PC-9 (cell line): ENCODE data around the gene LY6G5B. TPM values are rescaled to one million over a fixed set of nuclear protein-coding genes. Genes with fewer than 3 reads are reported as not detected.
A peak's percentile ranks its signal among the peaks of the same experiment; 100 is the strongest.

Source experiments
- BruUV-seq: library from RNA; stranded (reverse); fragments of 400-500 nt; replicated peaks from 2 replicates; lab custom pipeline; 2021; lab: Mats Ljungman, UMichigan
- CTCF ChIA-PET: fragments of 300-600 bp; sonication (Branson Sonifier 250); formaldehyde crosslinking; loops from one replicate; lab custom pipeline; 2022; ENCODE audit warnings: antibody characterized with exemption; lab: Charles Lee
- POLR2A ChIA-PET: fragments of 300-600 bp; sonication (Branson Sonifier 250); formaldehyde crosslinking; loops from one replicate; lab custom pipeline; 2022; ENCODE audit warnings: antibody characterized with exemption; ENCODE audit not compliant: unreplicated experiment; lab: Charles Lee
- DNase-seq, 2 experiments: peaks; one replicate each; pipeline versions ENCODE4 v3.0.0 to v3.0.0-alpha.2; 2015 to 2022; ENCODE audit warnings: mixed read lengths in 1 of 2
- H2AFZ ChIP-seq: fragments of 200-600 bp; sonication (generic); 2 replicates; pipeline ENCODE4 v1.8.1; 2017; ENCODE audit warnings: antibody characterized with exemption
- H3F3A ChIP-seq: fragments of 200-600 bp; sonication (generic); 2 replicates; pipeline ENCODE4 v1.8.1; 2017; ENCODE audit warnings: antibody characterized with exemption, mild to moderate bottlenecking, low read depth; ENCODE audit not compliant: insufficient read depth
- H3K27ac ChIP-seq: fragments of 200-600 bp; sonication (generic); 2 replicates; pipeline ENCODE4 v1.6.1; 2016; ENCODE audit warnings: mixed run types
- H3K27me3 ChIP-seq: fragments of 200-600 bp; sonication (generic); 2 replicates; pipeline ENCODE4 v1.6.1; 2016; ENCODE audit warnings: low read depth, mixed run types; ENCODE audit not compliant: insufficient read depth
- H3K36me3 ChIP-seq: fragments of 200-600 bp; sonication (generic); 2 replicates; pipeline ENCODE4 v1.6.1; 2016; ENCODE audit warnings: low read depth, mixed run types
- H3K4me1 ChIP-seq: fragments of 200-600 bp; sonication (generic); replicated peaks from 2 replicates; pipeline ENCODE4 v1.6.1; 2016; ENCODE audit warnings: mixed run types; ENCODE audit not compliant: insufficient read depth
- H3K4me2 ChIP-seq: fragments of 200-600 bp; sonication (generic); 2 replicates; pipeline ENCODE4 v1.6.1; 2017; ENCODE audit warnings: mixed run types
- H3K4me3 ChIP-seq: fragments of 200-600 bp; sonication (generic); 2 replicates; pipeline ENCODE4 v1.6.1; 2016; ENCODE audit warnings: mixed run types
- H3K79me2 ChIP-seq: fragments of 200-600 bp; sonication (generic); 2 replicates; pipeline ENCODE4 v1.6.1; 2017; ENCODE audit warnings: low read depth, mixed run types
- H3K9me2 ChIP-seq: fragments of 200-600 bp; sonication (generic); 2 replicates; pipeline ENCODE4 v1.8.1; 2017; ENCODE audit warnings: mild to moderate bottlenecking; ENCODE audit not compliant: insufficient read depth
- H3K9me3 ChIP-seq: fragments of 200-600 bp; sonication (generic); 2 replicates; pipeline ENCODE4 v1.8.1; 2016; ENCODE audit warnings: low read depth; ENCODE audit not compliant: insufficient read depth
- H4K20me1 ChIP-seq: fragments of 200-600 bp; sonication (generic); 2 replicates; pipeline ENCODE4 v1.8.1; 2017; ENCODE audit not compliant: insufficient read depth
- CTCF ChIP-seq: fragments of 200-600 bp; sonication (generic); conservative IDR thresholded peaks from 2 replicates; pipeline ENCODE4 v1.6.1; 2017; ENCODE audit warnings: mixed run types, antibody characterized with exemption, mild to moderate bottlenecking, moderate library complexity
- EZH2 ChIP-seq: fragments of 200-600 bp; sonication (generic); IDR thresholded peaks from 2 replicates; pipeline ENCODE4 v1.8.0; 2017; ENCODE audit warnings: antibody characterized with exemption, low read depth
- intact Hi-C: fragments of 100-400 bp; cut with micrococcal nuclease; formaldehyde crosslinking; loops from one replicate; pipeline ENCODE4 v1.10.0; 2022; ENCODE audit not compliant: unreplicated experiment
- total RNA-seq: library from RNA; stranded (reverse); gene quantifications from 2 replicates; pipeline ENCODE4 v1.2.3, GENCODE V29; 2021

The LY6G5B gene
- total RNA-seq, 1 experiment from 2014 or later: 24.0 TPM

GRCh38 chr6:31677955-31678354, 8.2 kb downstream of the LY6G5B start:
- H3K4me2 ChIP-seq: no peak overlapping the region
- POLR2A ChIA-PET: no interaction called here
- H3K27me3 ChIP-seq: no peaks in the 10 kb centered on the region
- no peaks in the 10 kb centered on the region for H3K9me2 ChIP-seq
- H3K4me3 ChIP-seq: no peak overlapping the region
- peaks cover 38% of the 10 kb centered on the region for H3F3A ChIP-seq
- no peak for TF ChIP-seq EZH2
- no peak for TF ChIP-seq CTCF
- H3K4me1 ChIP-seq: peaks cover 17% of the 10 kb centered on the region
- no peaks in the 10 kb centered on the region for H3K79me2 ChIP-seq
- H3K27ac ChIP-seq: no peak overlapping the region
- no peak overlapping the region for H2AFZ ChIP-seq
- CTCF ChIA-PET: interaction anchor here (0.7 kb wide), 1 partner anchor 1520 kb away, joined by 4 read pairs; no protein-coding TSS in a partner anchor
- no peak for DNase-seq
- no peaks in the 10 kb centered on the region for H3K9me3 ChIP-seq
- no peaks in the 10 kb centered on the region for H4K20me1 ChIP-seq
- intact Hi-C loops: no loop called here
- no TSS peak for BruUV-seq
- H3K36me3 ChIP-seq: no peaks in the 10 kb centered on the region

DNA sequence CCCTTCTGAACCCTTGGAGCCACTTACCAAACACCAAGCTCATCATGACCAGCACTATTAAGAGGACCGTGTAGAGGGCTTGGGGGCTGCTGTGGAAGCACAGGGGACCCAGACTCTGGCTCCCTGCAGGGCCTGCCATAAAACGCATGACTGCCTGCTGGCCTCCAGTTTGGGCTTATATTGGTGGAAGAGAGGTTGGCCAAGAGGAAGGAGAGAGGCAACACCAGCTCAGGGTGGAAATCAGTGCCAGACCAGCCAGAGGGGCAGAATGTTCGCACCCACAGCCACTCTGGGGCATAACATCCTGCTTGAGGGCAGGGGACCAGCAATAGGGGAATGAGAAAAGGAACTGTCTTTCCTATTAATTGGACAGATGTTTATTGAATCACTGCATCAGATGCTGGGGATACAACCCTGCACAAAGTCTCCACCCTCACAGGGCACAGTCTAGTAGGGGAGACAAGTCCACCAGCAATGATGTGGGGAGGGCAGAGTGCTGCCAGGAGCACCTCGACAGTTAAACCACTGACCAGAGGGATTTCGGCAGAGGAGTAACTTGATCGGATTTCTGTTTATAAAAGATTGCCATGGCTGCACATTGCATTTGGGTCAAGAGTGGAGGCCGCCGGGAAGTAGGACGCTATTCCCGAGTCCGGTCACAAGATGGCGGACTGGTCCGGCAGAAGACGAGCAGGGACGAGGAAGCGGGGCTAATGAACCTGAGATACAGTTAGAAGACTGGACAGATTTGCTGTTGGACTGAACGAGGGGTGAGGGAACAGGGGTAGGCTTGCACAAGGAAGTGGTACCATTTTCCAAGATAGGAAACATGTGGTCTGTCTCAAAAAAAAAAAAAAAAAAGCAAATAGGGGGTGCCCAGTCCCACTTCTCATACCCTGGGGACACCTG, 10.7 kb downstream of the LY6G5B start, which contains the start of gene LY6G5C:
Gene LY6G5C (minus strand): TSS at position 842 of the 909 bp plus-strand sequence. CDS start 694 bp downstream, at position 148.
- Histone ChIP-seq H3K4me2 (peak within 1 kb of the TSS; percentile 99), H3K4me3 (peak within 1 kb of the TSS; percentile 70), H3K36me3 (no peaks in the 10 kb centered on the region), H3K4me1 (peaks cover 17% of the 10 kb centered on the region), H3K79me2 (no peaks in the 10 kb centered on the region), H3K9me2 (no peaks in the 10 kb centered on the region), H3K27ac (peak within 1 kb of the TSS; percentile 31; the same call in 1 of the 2 replicates), H3K9me3 (no peaks in the 10 kb centered on the region), H3K27me3 (no peaks in the 10 kb centered on the region), H3F3A (peaks cover 20% of the 10 kb centered on the region), H2AFZ (peak within 1 kb of the TSS; percentile 98), H4K20me1 (no peaks in the 10 kb centered on the region)
- intact Hi-C loops: loop anchor here (1.0 to 10.0 kb wide), 6 partner anchors 59 to 272 kb away; partner anchors contain the start of genes EHMT2 and SLC44A4
- POLR2A ChIA-PET: interaction anchor here (0.6 kb wide), 2 partner anchors 10 to 59 kb away, joined by 3 to 17 read pairs; no protein-coding TSS in a partner anchor
- CTCF ChIA-PET: interaction anchor here (0.7 to 1.6 kb wide), 3 partner anchors 89 to 272 kb away, joined by 7 to 14 read pairs (median 11); no protein-coding TSS in a partner anchor
- TSS peak; percentile 69 for BruUV-seq
- TF ChIP-seq EZH2: no peak
- peak; percentile 54 for TF ChIP-seq CTCF
- peak; percentile 82 to 88 for DNase-seq

DNA sequence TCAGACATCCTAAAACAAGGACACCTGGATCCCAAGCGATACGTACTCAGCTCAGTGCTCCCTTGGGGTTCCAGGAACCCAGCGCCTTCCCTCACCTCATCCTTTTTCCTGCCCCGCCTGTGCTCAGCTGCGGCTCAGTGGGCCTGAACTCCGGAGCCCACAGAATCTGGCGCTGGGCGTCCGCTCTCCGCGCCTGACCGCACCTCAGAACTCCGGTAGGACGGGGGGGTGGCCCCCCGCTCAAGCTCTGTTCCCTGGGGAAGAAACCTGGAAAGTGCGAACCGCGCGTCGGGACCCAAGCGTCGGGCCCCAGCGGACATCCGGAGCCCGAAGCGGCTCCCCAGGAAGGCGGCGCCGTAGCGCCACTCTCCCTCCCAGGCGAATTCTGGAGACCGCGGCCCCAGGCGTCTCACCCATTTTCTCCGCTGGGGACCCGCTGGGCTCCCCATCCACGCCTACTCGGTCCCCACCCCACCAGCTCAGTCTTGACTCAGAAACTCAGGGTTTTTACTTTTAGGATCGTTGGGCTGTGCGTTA, 11.4 kb downstream of the LY6G5B start:
- peak overlapping the region; percentile 98 for H2AFZ ChIP-seq
- ChIA-PET POLR2A (interaction anchor here (0.6 kb wide), 2 partner anchors 9 to 58 kb away, joined by 3 to 17 read pairs; no protein-coding TSS in a partner anchor), CTCF (interaction anchor here (0.7 to 1.6 kb wide), 3 partner anchors 89 to 271 kb away, joined by 7 to 14 read pairs (median 11); no protein-coding TSS in a partner anchor)
- H3K79me2 ChIP-seq: no peaks in the 10 kb centered on the region
- peak overlapping the region; percentile 99 for H3K4me2 ChIP-seq
- no peaks in the 10 kb centered on the region for H4K20me1 ChIP-seq
- H3K4me3 ChIP-seq: peak overlapping the region; percentile 70
- no peaks in the 10 kb centered on the region for H3K36me3 ChIP-seq
- BruUV-seq: TSS peak; percentile 22
- no peaks in the 10 kb centered on the region for H3K9me3 ChIP-seq
- DNase-seq: peak in 1 of 2 experiments; percentile 57
- intact Hi-C loops: loop anchor here (2.0 to 10.0 kb wide), 3 partner anchors 194 to 272 kb away; partner anchors contain the start of genes EHMT2 and SLC44A4
- TF ChIP-seq CTCF: no peak
- no peak for TF ChIP-seq EZH2
- H3K4me1 ChIP-seq: peaks cover 17% of the 10 kb centered on the region
- peaks cover 20% of the 10 kb centered on the region for H3F3A ChIP-seq
- H3K27me3 ChIP-seq: no peaks in the 10 kb centered on the region
- H3K27ac ChIP-seq: peak overlapping the region; percentile 31; the same call in 1 of the 2 replicates
- H3K9me2 ChIP-seq: no peaks in the 10 kb centered on the region
